ENCODE results near the gene SLC50A1. TPM values are rescaled to one million over a fixed set of nuclear protein-coding genes. Genes with fewer than 3 reads are reported as not detected.

SLC50A1 gene
- total and polyA plus RNA-seq, 4 donors: 12.7 to 23.3 (median 18.2) TPM

- 20% methylated on average over 24 of the region's 24 CpGs for WGBS
- Histone ChIP-seq H3K36me3 (ENCODE audit: control insufficient read depth in 4 of 4, insufficient read depth in 3 of 4, low read depth in 1 of 4, low read length in 3 of 4) (no peaks in the 10 kb centered on the region), H3K27ac (ENCODE audit: low read depth in 1 of 2, low read length in 2 of 2) (no peak overlapping the region), H3K9me3 (ENCODE audit: control insufficient read depth in 4 of 4, low read length in 3 of 4) (no peaks in the 10 kb centered on the region), H3K27me3 (ENCODE audit: control insufficient read depth in 4 of 4, insufficient read depth in 4 of 4, low read length in 3 of 4) (peaks cover 0 to 17% (median 7%) of the 10 kb centered on the region in 4 donors), H3K4me1 (ENCODE audit: control insufficient read depth in 4 of 4, insufficient read depth in 4 of 4, low read length in 3 of 4) (peaks cover 8 to 39% (median 26%) of the 10 kb centered on the region in 4 donors), H3K4me3 (ENCODE audit: low read depth in 1 of 3, low read length in 3 of 3) (peak overlapping the region in 1 of 3 donors; percentile 68), H3K9ac (ENCODE audit: low read depth in 1 of 2, low read length in 2 of 2) (no peak overlapping the region)
- TF ChIP-seq FOXA2 (IDR thresholded peaks at IDR 0.05): no peak
- TF ChIP-seq CTCF (IDR thresholded peaks at IDR 0.05; ENCODE audit: low read depth, low read length, missing input control): peak; percentile 95
- no peak for TF ChIP-seq GABPA (IDR thresholded peaks at IDR 0.05 in 1 of 2, conservative IDR thresholded peaks at IDR 0.05 in 1 of 2)
- TF ChIP-seq REST (IDR thresholded peaks at IDR 0.05): no peak
- no peak for TF ChIP-seq HNF4G (IDR thresholded peaks at IDR 0.05)
- peak; percentile 31 to 71 for TF ChIP-seq RAD21 (IDR thresholded peaks at IDR 0.05)
- TF ChIP-seq HNF4A (conservative IDR thresholded peaks at IDR 0.05): no peak
- no peak for TF ChIP-seq EGR1 (IDR thresholded peaks at IDR 0.05; ENCODE audit: low read depth in 2 of 2)
- DNase-seq (ENCODE audit: low spot score): peak; percentile 91
These were observed 49.4 kb upstream of the SLC50A1 start for GRCh38 chr1:155086128-155086741.

- no peak for DNase-seq (ENCODE audit: low spot score)
- no peak for TF ChIP-seq MAX (IDR thresholded peaks at IDR 0.05)
- TF ChIP-seq GABPA (IDR thresholded peaks at IDR 0.05 in 1 of 2, conservative IDR thresholded peaks at IDR 0.05 in 1 of 2): no peak
- Histone ChIP-seq H3K27me3 (ENCODE audit: control insufficient read depth in 4 of 4, insufficient read depth in 4 of 4, low read length in 3 of 4) (peaks cover 0 to 14% (median 5%) of the 10 kb centered on the region in 4 donors), H3K36me3 (ENCODE audit: control insufficient read depth in 4 of 4, insufficient read depth in 3 of 4, low read depth in 1 of 4, low read length in 3 of 4) (no peaks in the 10 kb centered on the region), H3K27ac (ENCODE audit: low read depth in 1 of 2, low read length in 2 of 2) (no peak overlapping the region), H3K4me1 (ENCODE audit: control insufficient read depth in 4 of 4, insufficient read depth in 4 of 4, low read length in 3 of 4) (peaks cover 5 to 38% (median 24%) of the 10 kb centered on the region in 4 donors), H3K9me3 (ENCODE audit: control insufficient read depth in 4 of 4, low read length in 3 of 4) (no peaks in the 10 kb centered on the region), H3K4me3 (ENCODE audit: low read depth in 1 of 3, low read length in 3 of 3) (no peak overlapping the region), H3K9ac (ENCODE audit: low read depth in 1 of 2, low read length in 2 of 2) (no peak overlapping the region)
- 81% methylated on average over 8 of the region's 8 CpGs for WGBS
These were observed 48.7 kb upstream of the SLC50A1 start for GRCh38 chr1:155086856-155087535.

All from liver (tissue), 9 donors.